PFSK-1 (cell line): Measurements from ENCODE around the gene TAF8.

ENCODE experiments used
- POLR2AphosphoS5 ChIP-seq: IDR thresholded peaks from 2 replicates; pipeline ENCODE4 v1.6.1; 2012; ENCODE audit warnings: low read depth, mild to moderate bottlenecking, control low read depth, low read length, moderate library complexity
- SIN3A ChIP-seq: IDR thresholded peaks from 2 replicates; pipeline ENCODE4 v1.6.1; 2012; ENCODE audit warnings: mild to moderate bottlenecking, low read length, moderate library complexity, borderline replicate concordance; ENCODE audit not compliant: insufficient read depth
- TAF1 ChIP-seq: IDR thresholded peaks from 2 replicates; pipeline ENCODE4 v1.6.1; 2012; ENCODE audit warnings: low read length, control low read depth, borderline replicate concordance; ENCODE audit not compliant: insufficient read depth

GRCh38 chr6:42105709-42106108, 55.4 kb downstream of the TAF8 start:
- TF ChIP-seq POLR2AphosphoS5 = no peak
- no peak for TF ChIP-seq SIN3A
- TF ChIP-seq TAF1 = no peak
